Renal pelvis (tissue), 12 donors: Measurements from ENCODE around the gene FTL. TPM values are rescaled to one million over a fixed set of nuclear protein-coding genes. Genes with fewer than 3 reads are reported as not detected.
A peak's percentile ranks its signal among the peaks of the same experiment; 100 is the strongest.
"Not testable (repeated sequence)": the region's sequence is repeated elsewhere in the genome, so short reads cannot be mapped to it uniquely, and the experiment has no call there.

Experiments used
- DNase-seq: peaks from one replicate; pipeline ENCODE4 v3.0.0-alpha.2; 2013
- long read RNA-seq, 16 experiments: transcript quantifications; one replicate each; lab custom pipeline, GENCODE V29; 2026
- polyA plus RNA-seq, 3 donors: library from polyadenylated mRNA; unstranded; fragments of 120-200 nt; gene quantifications; one replicate each; pipeline ENCODE4 v1.2.1, GENCODE V29; 2013; ENCODE audit not compliant: insufficient read length in 3 of 3

FTL gene
- 1,000 to 10,000 TPM; 2,476 to 3,205 (median 2,712) TPM for polyA plus RNA-seq
- long read RNA-seq, donor 1, transcript FTL-201 (4 exons, 878 nt): major isoform, 2,535 of 3,058 reads
- long read RNA-seq, donor 1, partial matches to known transcripts: 210 of 3,058 reads
- long read RNA-seq, donor 1, other reads (novel, unspliced or antisense): 313 of 3,058 reads
- long read RNA-seq, donor 2, transcript FTL-201 (4 exons, 878 nt): major isoform, 3,262 of 3,911 reads
- long read RNA-seq, donor 2, partial matches to known transcripts: 273 of 3,911 reads
- long read RNA-seq, donor 2, other reads (novel, unspliced or antisense): 376 of 3,911 reads
- long read RNA-seq, donor 3, transcript FTL-201 (4 exons, 878 nt): major isoform, 1,902 of 2,397 reads
- long read RNA-seq, donor 3, partial matches to known transcripts: 277 of 2,397 reads
- long read RNA-seq, donor 3, other reads (novel, unspliced or antisense): 218 of 2,397 reads
- long read RNA-seq, donor 4, transcript FTL-201 (4 exons, 878 nt): major isoform, 2,867 of 3,494 reads
- long read RNA-seq, donor 4, partial matches to known transcripts: 259 of 3,494 reads
- long read RNA-seq, donor 4, other reads (novel, unspliced or antisense): 368 of 3,494 reads
- long read RNA-seq, donor 5, transcript FTL-201 (4 exons, 878 nt): major isoform, 1,461 of 2,000 reads
- long read RNA-seq, donor 5, partial matches to known transcripts: 353 of 2,000 reads
- long read RNA-seq, donor 5, other reads (novel, unspliced or antisense): 186 of 2,000 reads
- long read RNA-seq, donor 6, transcript FTL-201 (4 exons, 878 nt): major isoform, 1,783 of 2,219 reads
- long read RNA-seq, donor 6, partial matches to known transcripts: 207 of 2,219 reads
- long read RNA-seq, donor 6, other reads (novel, unspliced or antisense): 229 of 2,219 reads
- long read RNA-seq, donor 7, transcript FTL-201 (4 exons, 878 nt): major isoform, 3,348 of 4,464 reads
- long read RNA-seq, donor 7, partial matches to known transcripts: 756 of 4,464 reads
- long read RNA-seq, donor 7, other reads (novel, unspliced or antisense): 360 of 4,464 reads
- long read RNA-seq, donor 8, transcript FTL-201 (4 exons, 878 nt): major isoform, 924 of 1,144 reads
- long read RNA-seq, donor 8, partial matches to known transcripts: 113 of 1,144 reads
- long read RNA-seq, donor 8, other reads (novel, unspliced or antisense): 107 of 1,144 reads
- long read RNA-seq, donor 9, transcript FTL-201 (4 exons, 878 nt): major isoform, 3,824 of 4,660 reads
- long read RNA-seq, donor 9, partial matches to known transcripts: 373 of 4,660 reads
- long read RNA-seq, donor 9, other reads (novel, unspliced or antisense): 463 of 4,660 reads
- long read RNA-seq, donor 10, transcript FTL-201 (4 exons, 878 nt): major isoform, 2,336 of 2,901 reads
- long read RNA-seq, donor 10, partial matches to known transcripts: 281 of 2,901 reads
- long read RNA-seq, donor 10, other reads (novel, unspliced or antisense): 284 of 2,901 reads
- long read RNA-seq, donor 11, transcript FTL-201 (4 exons, 878 nt): major isoform, 1,913 of 2,720 reads
- long read RNA-seq, donor 11, partial matches to known transcripts: 545 of 2,720 reads
- long read RNA-seq, donor 11, other reads (novel, unspliced or antisense): 262 of 2,720 reads
- long read RNA-seq, donor 12, transcript FTL-201 (4 exons, 878 nt): major isoform, 2,947 of 3,594 reads
- long read RNA-seq, donor 12, partial matches to known transcripts: 332 of 3,594 reads
- long read RNA-seq, donor 12, other reads (novel, unspliced or antisense): 315 of 3,594 reads
- long read RNA-seq, donor 13, transcript FTL-201 (4 exons, 878 nt): major isoform, 999 of 1,311 reads
- long read RNA-seq, donor 13, partial matches to known transcripts: 204 of 1,311 reads
- long read RNA-seq, donor 13, other reads (novel, unspliced or antisense): 108 of 1,311 reads
- long read RNA-seq, donor 14: 0 reads
- long read RNA-seq, donor 15, transcript FTL-201 (4 exons, 878 nt): major isoform, 3,328 of 4,062 reads
- long read RNA-seq, donor 15, partial matches to known transcripts: 668 of 4,062 reads
- long read RNA-seq, donor 15, other reads (novel, unspliced or antisense): 66 of 4,062 reads
- long read RNA-seq, donor 16, transcript FTL-201 (4 exons, 878 nt): major isoform, 2,665 of 3,268 reads
- long read RNA-seq, donor 16, partial matches to known transcripts: 312 of 3,268 reads
- long read RNA-seq, donor 16, other reads (novel, unspliced or antisense): 291 of 3,268 reads

DNA sequence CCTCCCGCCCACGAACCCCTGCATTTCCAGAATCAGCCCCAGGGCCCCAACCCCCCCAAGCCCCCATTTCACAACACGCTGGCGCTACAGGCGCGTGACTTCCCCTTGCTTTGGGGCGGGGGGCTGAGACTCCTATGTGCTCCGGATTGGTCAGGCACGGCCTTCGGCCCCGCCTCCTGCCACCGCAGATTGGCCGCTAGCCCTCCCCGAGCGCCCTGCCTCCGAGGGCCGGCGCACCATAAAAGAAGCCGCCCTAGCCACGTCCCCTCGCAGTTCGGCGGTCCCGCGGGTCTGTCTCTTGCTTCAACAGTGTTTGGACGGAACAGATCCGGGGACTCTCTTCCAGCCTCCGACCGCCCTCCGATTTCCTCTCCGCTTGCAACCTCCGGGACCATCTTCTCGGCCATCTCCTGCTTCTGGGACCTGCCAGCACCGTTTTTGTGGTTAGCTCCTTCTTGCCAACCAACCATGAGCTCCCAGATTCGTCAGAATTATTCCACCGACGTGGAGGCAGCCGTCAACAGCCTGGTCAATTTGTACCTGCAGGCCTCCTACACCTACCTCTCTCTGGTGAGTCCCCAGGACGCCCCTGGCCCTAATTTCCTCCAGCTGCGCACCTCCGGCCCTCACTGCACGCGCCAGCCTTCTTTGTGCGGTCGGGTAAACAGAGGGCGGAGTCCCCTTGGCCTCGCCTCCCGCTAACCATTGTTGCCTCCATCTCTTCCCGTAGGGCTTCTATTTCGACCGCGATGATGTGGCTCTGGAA is at the start of gene FTL:
FTL (plus strand) TSS at position 270 of the 766 bp plus-strand sequence; CDS start at position 469, 199 bp downstream.
- DNase-seq: peak; percentile 95

DNA sequence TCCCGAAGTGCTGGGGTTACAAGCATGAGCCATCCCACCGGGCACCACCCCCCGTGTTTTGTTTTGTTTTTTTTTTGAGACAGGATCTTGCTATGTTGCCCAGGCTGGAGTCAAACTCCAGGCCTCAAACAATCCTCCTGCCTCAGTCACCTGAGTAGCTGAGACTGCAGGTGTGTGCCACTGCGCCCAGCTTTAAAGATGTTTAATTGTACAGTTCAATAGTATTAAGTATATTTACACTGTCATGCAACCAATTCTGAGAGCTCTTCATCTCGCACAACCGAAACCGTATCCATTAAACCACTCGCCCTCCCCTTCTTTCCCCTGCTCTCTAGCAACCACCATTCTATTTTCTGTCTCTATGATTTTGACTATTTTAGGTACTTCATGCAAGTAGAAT is 49.4 kb upstream of the FTL start:
- no peak for DNase-seq

DNA sequence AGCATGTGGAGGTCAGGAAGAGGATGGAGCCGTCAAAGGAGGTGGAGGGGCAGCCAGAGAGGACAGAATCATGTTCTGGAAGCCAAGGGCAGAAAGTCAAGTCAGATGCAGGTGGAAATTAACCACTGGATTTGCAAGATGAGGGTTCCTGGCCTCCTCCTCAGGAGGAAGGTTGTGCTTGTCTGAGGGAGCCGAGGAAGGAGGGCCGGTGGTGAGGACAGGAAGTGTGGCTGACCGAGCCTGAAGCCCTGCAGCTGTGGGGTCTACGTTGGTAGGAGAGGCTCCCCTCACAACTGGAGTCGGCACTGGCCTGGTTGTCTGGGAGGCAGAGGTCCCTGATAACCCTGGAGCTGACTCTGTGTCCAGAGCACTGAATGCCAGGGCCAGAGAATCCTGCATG is 47.0 kb upstream of the FTL start:
- no peak for DNase-seq

DNA sequence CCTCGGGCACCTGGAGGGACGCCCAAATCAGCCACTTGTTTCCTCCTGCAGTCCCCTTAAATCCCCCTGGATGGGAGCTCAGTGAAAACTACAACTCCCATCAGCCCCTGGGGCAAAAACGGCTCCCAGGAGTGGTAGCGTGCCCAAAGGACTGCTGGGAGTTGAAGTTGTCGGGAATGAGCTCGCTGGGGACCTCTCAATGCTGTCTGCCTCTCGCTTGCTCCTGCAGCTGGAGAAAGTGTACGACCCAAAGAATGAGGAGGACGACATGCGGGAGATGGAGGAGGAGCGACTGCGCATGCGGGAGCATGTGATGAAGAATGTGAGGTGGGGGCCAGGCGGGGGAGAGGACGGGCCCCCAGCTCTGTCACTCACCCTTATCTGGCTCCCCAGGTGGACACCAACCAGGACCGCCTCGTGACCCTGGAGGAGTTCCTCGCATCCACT is 46.3 kb upstream of the FTL start:
- no peak for DNase-seq

DNA sequence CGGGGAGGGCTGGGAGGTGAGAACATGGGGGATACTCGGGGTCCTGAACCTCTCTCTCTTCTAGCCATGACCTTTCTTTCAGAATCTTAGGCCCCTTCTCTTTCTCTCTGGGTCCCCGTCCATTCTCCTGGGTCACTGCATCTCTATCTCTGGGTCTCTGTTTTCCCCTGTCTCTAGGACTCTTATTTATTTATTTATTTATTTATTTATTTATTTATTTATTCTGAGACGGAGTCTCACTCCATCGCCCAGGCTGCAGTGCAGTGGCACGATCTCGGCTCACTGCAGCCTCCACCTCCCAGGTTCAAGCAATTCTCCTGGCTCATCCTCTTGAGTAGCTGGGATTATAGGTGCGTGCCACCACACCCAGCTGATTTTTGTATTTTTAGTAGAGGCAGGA is 45.8 kb upstream of the FTL start:
- not testable (repeated sequence) for DNase-seq

DNA sequence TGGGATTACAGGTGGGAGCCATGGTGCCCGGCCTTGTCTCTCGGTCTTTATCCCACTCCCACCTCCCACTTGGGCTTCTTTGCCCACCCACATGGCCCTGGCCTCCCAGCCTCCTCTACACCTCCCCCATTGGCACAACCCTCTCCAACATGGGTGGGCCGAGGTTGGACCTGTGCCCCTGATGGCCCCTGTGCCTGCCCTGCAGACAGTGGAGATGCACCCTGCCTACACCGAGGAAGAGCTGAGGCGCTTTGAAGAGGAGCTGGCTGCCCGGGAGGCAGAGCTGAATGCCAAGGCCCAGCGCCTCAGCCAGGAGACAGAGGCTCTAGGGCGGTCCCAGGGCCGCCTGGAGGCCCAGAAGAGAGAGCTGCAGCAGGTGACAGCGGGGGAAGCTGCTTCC is 44.2 kb upstream of the FTL start:
- DNase-seq: no peak

DNA sequence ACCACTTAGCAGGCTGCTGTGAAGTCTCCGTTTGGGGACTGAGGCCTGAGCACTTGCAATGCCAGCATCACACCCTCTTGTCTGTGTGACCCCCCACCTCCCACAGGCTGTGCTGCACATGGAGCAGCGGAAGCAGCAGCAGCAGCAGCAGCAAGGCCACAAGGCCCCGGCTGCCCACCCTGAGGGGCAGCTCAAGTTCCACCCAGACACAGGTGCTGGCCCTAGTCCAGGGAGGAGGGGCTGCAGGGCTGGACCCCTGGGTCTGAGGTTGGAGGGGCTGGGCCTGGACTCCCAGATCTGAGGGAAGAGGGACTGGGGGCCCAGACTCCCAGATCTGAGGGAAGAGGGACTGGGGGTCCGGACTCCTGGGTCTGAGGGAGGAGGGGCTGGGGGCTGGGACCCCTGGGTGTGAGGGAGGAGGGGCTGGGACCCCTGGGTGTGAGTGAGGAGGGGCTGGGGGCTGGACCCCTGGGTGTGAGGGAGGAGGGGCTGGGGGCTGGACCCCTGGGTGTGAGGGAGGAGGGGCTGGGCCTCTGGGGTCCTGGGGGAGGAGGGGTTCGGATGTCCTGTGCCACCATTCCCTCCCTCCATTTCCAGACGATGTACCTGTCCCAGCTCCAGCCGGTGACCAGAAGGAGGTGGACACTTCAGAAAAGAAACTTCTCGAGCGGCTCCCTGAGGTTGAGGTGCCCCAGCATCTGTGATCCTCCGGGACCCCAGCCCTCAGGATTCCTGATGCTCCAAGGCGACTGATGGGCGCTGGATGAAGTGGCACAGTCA is 43.2 kb upstream of the FTL start:
- no peak for DNase-seq

DNA sequence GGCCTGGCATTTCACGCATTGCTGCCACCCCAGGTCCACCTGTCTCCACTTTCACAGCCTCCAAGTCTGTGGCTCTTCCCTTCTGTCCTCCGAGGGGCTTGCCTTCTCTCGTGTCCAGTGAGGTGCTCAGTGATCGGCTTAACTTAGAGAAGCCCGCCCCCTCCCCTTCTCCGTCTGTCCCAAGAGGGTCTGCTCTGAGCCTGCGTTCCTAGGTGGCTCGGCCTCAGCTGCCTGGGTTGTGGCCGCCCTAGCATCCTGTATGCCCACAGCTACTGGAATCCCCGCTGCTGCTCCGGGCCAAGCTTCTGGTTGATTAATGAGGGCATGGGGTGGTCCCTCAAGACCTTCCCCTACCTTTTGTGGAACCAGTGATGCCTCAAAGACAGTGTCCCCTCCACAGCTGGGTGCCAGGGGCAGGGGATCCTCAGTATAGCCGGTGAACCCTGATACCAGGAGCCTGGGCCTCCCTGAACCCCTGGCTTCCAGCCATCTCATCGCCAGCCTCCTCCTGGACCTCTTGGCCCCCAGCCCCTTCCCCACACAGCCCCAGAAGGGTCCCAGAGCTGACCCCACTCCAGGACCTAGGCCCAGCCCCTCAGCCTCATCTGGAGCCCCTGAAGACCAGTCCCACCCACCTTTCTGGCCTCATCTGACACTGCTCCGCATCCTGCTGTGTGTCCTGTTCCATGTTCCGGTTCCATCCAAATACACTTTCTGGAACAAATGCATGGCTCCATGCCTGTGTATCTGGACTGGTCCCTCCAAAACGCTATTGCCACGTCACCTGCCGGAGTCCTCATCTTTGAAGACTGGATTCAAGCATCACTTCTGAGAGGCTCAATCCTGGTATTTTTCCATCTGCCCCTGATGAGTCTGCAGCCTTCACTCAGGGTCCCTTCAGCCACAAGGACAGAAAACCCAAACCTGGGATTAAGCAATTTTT is 42.3 kb upstream of the FTL start:
- no peak for DNase-seq

DNA sequence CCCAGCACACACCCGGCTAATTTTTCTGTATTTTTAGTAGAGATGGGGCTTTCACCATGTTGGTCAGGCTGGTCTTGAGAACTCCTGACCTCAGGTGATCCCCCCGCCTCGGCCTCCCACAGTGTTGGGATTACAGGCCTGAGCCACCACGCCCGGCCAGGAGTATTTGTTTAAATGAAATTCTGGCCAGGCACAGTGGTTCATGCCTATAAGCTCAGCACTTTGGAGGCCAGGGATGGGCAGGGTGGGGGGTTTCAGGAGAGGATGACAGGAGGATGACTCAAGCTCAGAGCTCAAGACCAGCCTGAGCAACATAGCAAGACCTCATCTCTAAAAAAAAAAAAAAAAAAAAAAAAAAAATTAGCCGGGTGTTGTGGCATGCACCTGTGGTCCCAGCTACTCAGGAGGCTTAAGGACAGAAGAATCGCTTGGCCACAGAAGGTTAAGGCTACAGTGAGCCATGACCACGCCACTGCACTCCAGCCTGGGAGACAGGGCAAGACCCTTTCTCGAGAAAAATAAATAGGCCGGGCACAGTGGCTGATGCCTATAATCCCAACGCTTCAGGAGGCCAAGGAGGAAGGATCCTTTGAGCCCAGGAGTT is 39.8 kb upstream of the FTL start:
- DNase-seq: no peak

DNA sequence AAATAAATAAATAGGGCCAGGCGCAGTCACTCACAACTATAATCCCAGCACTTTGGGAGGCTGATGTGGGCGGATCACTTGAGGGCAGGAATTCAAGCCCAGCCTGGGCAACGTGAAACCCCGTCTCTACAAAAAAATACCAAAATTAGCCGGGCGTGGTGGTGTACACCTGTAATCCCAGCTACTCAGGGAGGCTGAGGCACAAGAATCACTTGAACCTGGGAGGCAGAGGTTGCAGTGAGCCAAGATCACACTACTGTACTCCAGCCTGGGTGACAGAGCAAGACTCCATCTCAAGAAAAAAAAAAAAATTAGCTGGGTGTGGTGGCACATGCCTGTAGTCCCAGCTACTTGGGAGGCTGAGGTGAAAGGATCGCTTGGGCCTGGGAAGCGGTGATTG is 39.2 kb upstream of the FTL start:
- DNase-seq: not testable (repeated sequence)

DNA sequence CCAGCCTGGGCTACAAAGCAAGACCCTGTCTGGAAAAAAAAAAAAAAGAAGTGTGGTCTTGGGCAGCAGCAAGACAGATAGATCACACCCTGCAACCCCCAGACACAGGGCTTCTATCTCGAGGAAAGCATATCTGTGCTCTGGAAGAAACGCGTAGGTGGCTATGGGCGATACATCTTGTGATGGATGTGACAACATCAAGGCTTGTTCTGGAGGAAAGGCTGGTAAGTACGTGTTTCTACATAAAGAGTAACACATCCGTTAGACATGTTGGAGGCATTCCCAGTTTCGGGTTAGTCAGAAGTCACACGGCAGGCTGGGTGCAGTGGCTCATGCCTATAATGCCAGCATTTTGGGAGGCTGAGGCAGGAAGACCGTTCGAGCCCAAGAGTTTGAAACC is 38.2 kb upstream of the FTL start:
- no peak for DNase-seq

DNA sequence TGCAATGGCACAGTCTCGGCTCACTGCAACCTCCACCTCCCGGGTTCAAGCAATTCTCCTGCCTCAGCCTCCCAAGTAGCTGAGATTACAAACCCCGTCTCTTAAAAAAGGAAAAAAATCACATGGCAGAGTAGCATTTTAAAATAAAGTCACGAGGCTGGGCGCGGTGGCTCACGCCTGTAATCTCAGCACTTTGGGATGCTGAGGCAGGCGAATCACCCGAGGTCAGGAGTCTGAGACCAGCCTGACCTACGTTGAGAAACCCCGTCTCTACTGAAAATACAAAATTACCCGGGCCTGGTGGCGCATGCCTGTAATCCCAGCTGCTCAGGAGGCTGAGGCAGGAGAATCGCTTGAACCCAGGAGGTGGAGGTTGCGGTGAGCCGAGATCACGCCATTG is 37.4 kb upstream of the FTL start:
- not testable (repeated sequence) for DNase-seq

DNA sequence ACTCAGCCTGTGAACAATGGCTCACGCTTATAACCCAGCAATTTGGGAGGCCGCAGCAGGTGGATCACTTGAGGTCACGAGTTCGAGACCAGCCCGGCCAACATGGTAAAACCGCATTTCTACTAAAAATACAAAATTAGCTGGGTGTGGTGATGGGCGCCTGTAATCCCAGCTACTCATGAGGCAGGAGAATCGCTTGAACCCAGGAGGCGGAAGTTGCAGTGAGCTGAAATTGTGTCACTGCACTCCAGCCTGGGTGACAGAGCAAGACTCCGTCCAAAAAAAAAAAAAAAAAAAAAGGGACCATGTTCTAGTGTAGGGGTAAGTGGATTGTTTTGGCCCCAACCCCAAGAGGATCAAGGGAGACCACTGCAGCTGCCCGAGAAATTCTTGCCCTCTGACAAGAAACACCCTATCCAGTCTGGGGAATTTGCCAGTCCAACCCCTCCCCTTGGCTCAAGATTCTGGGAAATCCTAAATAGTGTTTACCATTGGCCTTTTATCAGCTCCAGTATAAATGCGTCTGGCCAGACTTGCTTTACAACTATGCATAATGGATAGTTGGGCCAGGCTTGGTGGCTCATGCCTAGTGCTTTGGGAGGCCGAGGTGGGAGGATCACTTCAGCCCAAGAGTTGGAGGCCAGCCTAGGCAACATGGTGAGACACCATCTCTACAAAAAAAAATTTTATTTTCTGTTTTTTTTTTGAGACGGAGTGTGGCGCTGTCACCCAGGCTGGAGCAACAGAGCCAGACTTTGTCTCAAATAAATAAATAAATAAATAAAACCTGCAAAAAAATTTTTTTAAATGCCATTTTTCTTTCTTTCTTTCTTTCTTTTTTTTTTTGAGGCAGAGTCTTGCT is 36.7 kb upstream of the FTL start:
- DNase-seq: no peak

DNA sequence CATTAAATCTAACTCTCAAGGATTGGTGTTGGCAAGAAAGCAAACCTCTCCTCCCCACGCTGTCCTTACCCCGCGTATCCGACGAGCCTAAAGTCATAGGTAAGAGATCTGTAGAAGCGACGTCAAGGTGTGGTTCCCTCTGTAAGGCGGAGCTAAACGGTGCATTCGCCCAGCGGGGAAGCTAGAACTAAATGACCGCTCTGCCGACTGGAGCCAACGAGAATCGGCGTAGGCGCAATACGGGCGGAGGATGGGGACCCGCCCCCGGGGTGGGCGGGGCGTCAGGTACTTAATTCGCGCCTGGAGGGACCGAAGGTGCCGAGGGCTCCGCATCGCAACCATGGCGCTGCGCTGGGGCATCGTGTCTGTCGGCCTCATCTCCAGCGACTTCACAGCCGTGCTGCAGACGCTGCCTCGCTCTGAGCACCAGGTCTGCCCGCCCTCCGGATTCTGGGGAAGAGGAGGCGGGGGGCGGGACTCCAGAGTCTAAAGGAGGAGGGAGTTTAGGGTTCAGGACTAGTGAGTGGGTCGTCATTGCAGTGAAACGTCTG is 31.7 kb upstream of the FTL start, which contains the start of gene DHDH:
DHDH (plus strand) TSS at position 318 of the 551 bp plus-strand sequence; CDS start at position 341, 23 bp downstream.
- DNase-seq: peak; percentile 81

DNA sequence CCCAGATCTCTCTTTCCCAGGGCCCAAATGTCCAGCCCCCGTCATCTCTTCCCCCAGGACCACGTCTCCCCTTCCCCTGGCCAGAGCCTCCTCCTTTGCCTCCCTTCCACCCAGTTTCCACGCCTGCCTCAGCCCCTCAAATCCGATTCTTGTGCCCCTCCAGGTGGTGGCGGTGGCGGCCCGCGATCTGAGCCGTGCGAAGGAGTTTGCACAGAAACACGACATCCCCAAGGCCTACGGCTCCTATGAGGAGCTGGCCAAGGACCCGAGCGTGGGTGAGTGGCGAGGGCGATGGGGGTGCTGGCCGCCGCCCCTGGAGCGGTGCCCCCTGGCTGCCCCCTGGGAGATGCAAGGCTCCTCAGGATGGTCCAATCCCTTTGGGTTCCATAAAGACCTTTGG is 30.3 kb upstream of the FTL start:
- no peak for DNase-seq
